GM18517 (cell line): Measurements from ENCODE around the gene CDAN1.

Experiments used
- ATAC-seq: cut with Tn5 transposase; IDR thresholded peaks from one replicate; pipeline ENCODE4 v1.9.1; 2021; ENCODE audit warnings: mild to moderate bottlenecking, moderate library complexity; ENCODE audit not compliant: unreplicated experiment

Gene CDAN1

GRCh38 chr15:42735382-42736165 lies 1.4 kb downstream of the CDAN1 start:
- no peak for ATAC-seq

- ATAC-seq = no peak
Observed at GRCh38 chr15:42734076-42734672, 2.8 kb downstream of the CDAN1 start.

- no peak for ATAC-seq
Observed at GRCh38 chr15:42733027-42733426, 3.9 kb downstream of the CDAN1 start.

- no peak for ATAC-seq
Observed at GRCh38 chr15:42732095-42732827, 4.7 kb downstream of the CDAN1 start.

- ATAC-seq = no peak
Observed at GRCh38 chr15:42731461-42731860, 5.5 kb downstream of the CDAN1 start.

- ATAC-seq = no peak
Observed at GRCh38 chr15:42730536-42730935, 6.4 kb downstream of the CDAN1 start.

GRCh38 chr15:42730135-42730534 lies 6.8 kb downstream of the CDAN1 start:
- no peak for ATAC-seq

- ATAC-seq = no peak
Observed at GRCh38 chr15:42729409-42729808, 7.5 kb downstream of the CDAN1 start.

- no peak for ATAC-seq
Observed at GRCh38 chr15:42728972-42729371, 8.0 kb downstream of the CDAN1 start.

GRCh38 chr15:42728560-42728959 lies 8.4 kb downstream of the CDAN1 start:
- no peak for ATAC-seq

GRCh38 chr15:42727750-42728381 lies 9.1 kb downstream of the CDAN1 start:
- no peak for ATAC-seq

- no peak for ATAC-seq
Observed at GRCh38 chr15:42726114-42726513, 10.8 kb downstream of the CDAN1 start.

- ATAC-seq = no peak
Observed at GRCh38 chr15:42725331-42725903, 11.5 kb downstream of the CDAN1 start.

- no peak for ATAC-seq
Observed at GRCh38 chr15:42724276-42724675, 12.7 kb downstream of the CDAN1 start.

GRCh38 chr15:42723068-42723467 lies 13.9 kb downstream of the CDAN1 start:
- ATAC-seq = no peak

GRCh38 chr15:42721916-42722315 lies 15.0 kb downstream of the CDAN1 start:
- no peak for ATAC-seq

- no peak for ATAC-seq
Observed at GRCh38 chr15:42721016-42721415, 15.9 kb downstream of the CDAN1 start.

- no peak for ATAC-seq
Observed at GRCh38 chr15:42720071-42720470, 16.9 kb downstream of the CDAN1 start.

GRCh38 chr15:42719043-42719442 lies 17.9 kb downstream of the CDAN1 start:
- no peak for ATAC-seq

- no peak for ATAC-seq
Observed at GRCh38 chr15:42716626-42717025, 20.3 kb downstream of the CDAN1 start.

- no peak for ATAC-seq
Observed at GRCh38 chr15:42716125-42716524, 20.8 kb downstream of the CDAN1 start.
